SIG-M5 (cell line): ENCODE results near the gene LHFPL2.

Experiments
- DNase-seq: peaks from one replicate; lab custom pipeline; 2025; lab: John Stamatoyannopoulos, UW

Gene LHFPL2

DNA sequence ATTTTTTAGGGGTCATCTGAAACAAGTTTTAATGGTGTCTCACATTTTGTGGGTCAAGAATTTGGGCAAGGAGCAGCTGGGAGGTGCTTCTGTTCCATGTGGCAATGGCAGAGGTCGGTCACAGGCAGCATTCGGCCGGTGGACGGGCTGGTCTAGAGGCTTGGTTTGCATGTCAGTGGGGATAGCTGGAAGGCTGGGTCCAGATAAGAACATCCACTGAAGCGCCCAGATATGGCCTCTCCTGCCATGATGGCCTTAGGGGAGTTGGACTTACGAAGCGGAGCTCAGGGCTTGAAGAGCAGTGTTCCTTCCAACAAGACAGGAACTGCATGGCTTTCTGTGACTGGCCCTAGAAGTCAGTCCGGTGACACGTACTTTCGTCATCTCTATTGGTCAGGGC is 30.3 kb downstream of the LHFPL2 start:
- DNase-seq, result no peak

GRCh38 chr5:78615697-78616096 is 32.9 kb downstream of the LHFPL2 start:
- DNase-seq, result no peak

DNA sequence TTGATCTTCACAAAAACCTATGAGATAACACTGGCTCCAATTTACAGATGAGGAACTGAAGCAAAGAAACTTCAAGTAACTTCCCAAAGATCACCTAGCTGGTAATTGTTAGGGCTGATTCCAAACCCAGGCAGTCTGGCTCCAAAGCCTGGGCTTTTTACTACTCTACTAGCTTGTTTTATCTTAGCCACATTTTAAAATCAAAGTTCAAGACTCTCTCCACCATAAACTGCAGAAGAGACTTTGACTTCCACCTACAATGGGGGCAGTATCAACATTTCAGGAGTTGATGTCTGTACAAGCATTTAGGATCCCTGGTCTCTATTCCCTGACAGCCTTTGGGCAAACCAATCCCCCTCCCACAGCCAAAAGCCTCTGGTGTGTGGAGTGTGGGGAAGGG is 33.8 kb downstream of the LHFPL2 start:
- DNase-seq, result no peak

DNA sequence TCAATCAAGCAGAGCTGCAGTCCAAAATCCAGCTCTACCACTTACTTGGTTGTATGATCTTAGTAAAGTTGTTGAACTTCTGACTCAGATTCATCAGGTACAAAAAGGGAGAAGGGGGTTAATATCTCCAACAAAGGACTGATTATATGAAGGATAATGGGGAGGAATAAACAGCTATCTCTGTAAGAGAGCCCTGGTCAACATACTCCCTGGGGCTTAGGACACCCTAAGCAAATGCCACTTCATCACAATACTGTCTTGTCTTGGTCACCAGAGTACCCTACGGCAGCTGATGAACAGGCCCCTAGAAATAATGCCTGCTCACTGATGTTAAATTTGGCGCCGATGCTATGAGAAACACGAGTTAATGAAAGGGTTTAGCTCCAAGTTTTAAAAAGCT is 34.8 kb downstream of the LHFPL2 start:
- DNase-seq, result no peak

DNA sequence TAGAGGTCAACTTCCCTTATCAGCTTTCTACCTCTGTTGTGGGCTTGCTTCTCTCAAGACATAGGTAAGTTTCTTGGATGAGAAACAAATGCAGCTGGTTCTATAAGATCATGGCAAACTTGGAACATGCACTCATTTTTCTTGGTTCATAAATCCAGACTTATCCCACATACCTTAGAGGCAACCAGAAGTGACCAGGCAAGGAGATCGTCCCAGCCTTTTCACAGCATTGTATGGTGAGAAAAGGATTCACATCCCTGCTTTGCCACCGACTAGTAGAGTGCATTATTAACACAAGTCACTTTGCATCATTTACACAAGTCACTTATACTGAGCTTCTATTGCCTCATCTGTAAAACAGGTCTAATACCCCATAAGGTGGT is 35.4 kb downstream of the LHFPL2 start:
- DNase-seq, result no peak

- DNase-seq, result no peak
Observed at GRCh38 chr5:78612227-78613150, 36.1 kb downstream of the LHFPL2 start.

DNA sequence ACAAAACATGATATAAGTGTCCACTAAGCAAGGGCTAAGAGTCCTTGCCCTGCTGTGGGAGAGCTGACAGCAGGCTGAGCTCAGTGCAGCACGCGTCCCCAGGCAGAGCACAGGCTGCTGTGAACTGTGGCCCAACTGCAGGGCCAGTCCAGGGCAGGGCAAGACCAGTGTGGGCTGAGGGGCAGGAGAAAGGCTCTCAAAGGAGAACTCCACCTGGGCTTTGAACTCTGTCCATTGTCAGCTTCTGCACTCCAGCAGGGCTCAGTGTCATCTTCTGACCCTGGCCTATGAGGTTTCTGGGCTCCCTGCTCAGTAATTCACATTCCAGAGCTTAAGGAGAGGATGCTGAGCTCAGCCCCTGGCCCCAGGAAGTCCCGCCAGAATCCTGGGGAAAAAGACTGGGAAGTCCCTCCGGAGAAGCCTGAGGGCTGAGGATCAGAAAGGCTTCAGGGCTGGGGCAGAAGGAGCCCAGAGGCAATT is 37.4 kb downstream of the LHFPL2 start:
- no peak for DNase-seq

DNA sequence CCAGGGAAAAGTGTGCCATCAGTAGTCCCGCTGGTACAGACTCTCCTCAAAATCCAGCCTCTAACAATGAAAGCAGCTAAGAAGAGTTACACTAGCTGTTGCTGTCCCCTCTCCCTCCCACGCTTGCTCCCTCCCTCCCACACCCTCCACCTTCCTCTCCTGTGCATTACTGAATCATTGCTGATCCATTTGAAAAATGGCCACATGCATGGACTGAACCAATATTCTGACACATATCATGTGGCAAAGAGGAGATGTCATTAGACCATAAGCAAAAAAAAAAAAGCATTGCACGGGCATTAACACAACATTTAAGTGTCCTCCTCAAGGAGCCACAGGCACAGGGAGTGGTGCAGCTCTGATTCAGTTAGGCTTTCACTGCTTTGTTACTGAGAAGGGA is 37.9 kb downstream of the LHFPL2 start:
- DNase-seq, result no peak

- no peak for DNase-seq
Observed at GRCh38 chr5:78610163-78610583, 38.4 kb downstream of the LHFPL2 start.

DNA sequence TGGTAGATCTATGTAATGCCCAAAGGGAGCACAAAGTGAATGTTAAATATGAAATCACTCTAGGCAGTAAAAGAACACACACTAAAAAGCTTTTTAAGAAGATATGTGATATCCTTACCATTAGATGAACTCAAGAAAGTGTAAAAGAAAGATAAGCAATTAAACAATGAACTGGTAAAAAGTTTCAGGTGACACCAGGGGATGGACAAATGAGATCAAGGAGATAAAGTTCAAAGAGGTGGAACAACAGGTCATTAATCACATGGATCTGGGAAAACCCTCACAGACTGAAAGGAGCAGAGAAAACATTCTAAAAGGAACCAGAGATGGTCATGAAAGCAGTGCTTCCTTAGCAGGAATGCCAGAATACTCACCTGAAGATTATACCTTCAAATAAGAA is 40.7 kb downstream of the LHFPL2 start:
- no peak for DNase-seq

GRCh38 chr5:78606241-78606640 is 42.3 kb downstream of the LHFPL2 start:
- DNase-seq, result no peak

- no peak for DNase-seq
Observed at GRCh38 chr5:78605611-78606010, 43.0 kb downstream of the LHFPL2 start.

DNA sequence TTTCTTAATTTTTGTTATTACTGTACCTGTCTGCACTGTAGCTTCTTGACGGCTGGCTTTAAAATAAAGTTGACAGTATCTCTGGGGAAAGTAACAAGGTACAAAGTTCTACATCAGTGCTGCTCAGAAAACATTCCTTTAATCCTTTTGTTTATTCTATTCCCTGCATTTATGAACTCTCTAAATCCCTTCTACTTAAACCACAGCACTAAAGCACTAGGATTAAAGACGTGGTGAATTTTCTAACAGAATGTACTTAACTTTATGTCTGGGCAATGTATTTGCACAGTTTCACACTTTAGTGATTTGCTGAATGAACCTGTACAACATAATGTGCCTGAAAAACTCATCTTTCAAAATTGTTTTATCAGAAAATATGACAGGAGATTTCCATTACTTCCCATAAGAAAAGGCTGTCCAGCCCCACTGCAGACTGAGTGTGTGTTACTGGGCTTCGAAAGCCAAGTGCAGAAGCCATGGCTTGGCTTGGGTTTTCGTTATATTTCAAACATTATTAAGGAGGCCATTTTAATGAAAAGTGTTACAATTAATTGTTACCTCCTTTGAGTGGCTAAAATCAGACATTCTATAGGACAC is 43.8 kb downstream of the LHFPL2 start:
- no peak for DNase-seq

DNA sequence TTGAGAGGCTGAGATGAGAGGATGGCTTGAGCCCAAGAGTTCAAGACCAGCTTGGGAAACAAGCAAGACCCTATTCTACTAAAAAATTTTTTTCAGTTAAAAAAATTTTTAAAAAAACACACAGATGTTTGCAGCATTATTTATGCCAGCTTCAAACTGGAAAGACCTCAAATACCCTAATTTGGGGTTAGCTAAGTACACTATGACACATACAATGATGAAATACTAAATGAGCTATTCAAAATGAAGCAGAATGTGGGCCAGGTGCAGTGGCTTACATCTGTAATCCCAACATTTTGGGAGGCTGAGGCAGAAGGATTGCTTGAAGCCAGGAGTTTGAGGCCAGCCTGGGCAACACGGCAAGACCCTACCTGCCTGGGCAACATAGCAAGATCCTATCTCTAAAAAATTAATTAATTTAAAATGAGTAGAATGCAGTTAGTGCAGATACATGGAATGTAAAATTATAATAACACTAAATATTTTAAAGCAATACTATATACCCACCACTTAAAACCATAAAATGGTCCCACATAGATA is 44.9 kb downstream of the LHFPL2 start:
- no peak for DNase-seq

- DNase-seq, result no peak
Observed at GRCh38 chr5:78602400-78602799, 46.2 kb downstream of the LHFPL2 start.

DNA sequence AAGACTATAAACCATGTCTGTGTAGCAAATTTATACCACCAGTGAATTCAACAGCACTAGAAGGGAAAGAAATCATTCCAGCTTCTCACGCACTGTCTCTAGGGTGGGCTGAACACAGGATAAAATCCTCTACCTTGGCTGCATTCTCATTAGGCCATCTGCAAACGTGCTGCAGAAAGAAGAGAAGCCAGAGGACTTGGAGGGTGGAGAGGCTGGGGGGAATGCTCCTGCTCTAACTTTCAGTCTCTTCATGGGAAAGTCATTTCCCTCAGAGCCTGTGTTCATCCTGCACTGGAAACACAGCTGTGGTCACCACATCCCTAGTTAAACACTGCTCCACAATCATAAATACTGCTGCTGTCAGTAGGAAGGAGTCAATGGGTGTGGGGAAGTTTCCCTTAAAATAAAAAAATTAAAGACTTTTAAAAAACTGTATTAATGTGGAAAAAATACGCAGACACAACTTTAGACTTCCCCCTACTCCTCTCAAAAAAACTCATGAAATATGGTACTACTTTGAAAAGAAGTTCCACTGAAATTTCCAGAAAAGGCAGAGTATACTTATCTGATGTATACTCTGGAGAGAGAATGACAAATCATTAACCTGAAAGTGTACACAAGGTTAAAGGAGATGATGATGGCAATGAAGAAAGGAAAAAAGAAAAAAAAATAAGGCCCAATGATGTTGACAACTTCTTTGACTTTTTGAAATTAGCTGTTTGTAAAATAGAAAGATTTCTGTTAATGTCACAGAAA is 46.8 kb downstream of the LHFPL2 start:
- no peak for DNase-seq

- no peak for DNase-seq
Observed at GRCh38 chr5:78600687-78601414, 47.7 kb downstream of the LHFPL2 start.

- DNase-seq, result no peak
Observed at GRCh38 chr5:78598973-78599372, 49.6 kb downstream of the LHFPL2 start.

- DNase-seq, result no peak
Observed at GRCh38 chr5:78597974-78598371, 50.6 kb downstream of the LHFPL2 start.

- DNase-seq, result no peak
Observed at GRCh38 chr5:78597068-78597973, 51.3 kb downstream of the LHFPL2 start.

- DNase-seq, result no peak
Observed at GRCh38 chr5:78595458-78595921, 53.1 kb downstream of the LHFPL2 start.
